Vagina (tissue), 2 donors: ENCODE data around the gene THEM5. TPM values are rescaled to one million over a fixed set of nuclear protein-coding genes. Genes with fewer than 3 reads are reported as not detected.

Experiments
- DNase-seq, 2 donors: peaks; one replicate each; pipeline ENCODE4 v3.0.0-alpha.2; 2017; ENCODE audit errors: extremely low spot score in 2 of 2
- H3K27ac ChIP-seq: fragments of 200-600 bp; sonication (generic); one replicate; pipeline ENCODE4 v1.5.1; 2019
- H3K27me3 ChIP-seq: fragments of 200-600 bp; sonication (generic); one replicate; pipeline ENCODE4 v1.5.1; 2019
- H3K36me3 ChIP-seq, 2 donors: fragments of 200-600 bp; sonication (generic); one replicate each; pipeline ENCODE4 v1.5.1; 2017 to 2019
- H3K4me1 ChIP-seq: fragments of 200-600 bp; sonication (generic); one replicate; pipeline ENCODE4 v1.5.1; 2019
- H3K4me3 ChIP-seq, 2 donors: fragments of 200-600 bp; sonication (generic); 1 replicate in 1 of 2; 2 replicates in 1 of 2; pipeline ENCODE4 v1.5.1; 2016 to 2019
- H3K9me3 ChIP-seq: fragments of 200-600 bp; sonication (generic); one replicate; pipeline ENCODE4 v1.5.1; 2019
- CTCF ChIP-seq, 3 experiments: fragments of 450-650 bp in 2 of 3; fragments of 200-600 bp in 1 of 3; sonication (generic) in 1 of 3; IDR thresholded peaks; one replicate each; pipeline ENCODE4 v1.5.1; 2017 to 2019; ENCODE audit warnings: antibody characterized with exemption in 3 of 3, mild to moderate bottlenecking in 2 of 3, moderate library complexity in 2 of 3
- POLR2A ChIP-seq, 2 donors: fragments of 450-650 bp; IDR thresholded peaks; one replicate each; pipeline ENCODE4 v1.6.1; 2017; ENCODE audit warnings: antibody characterized with exemption in 2 of 2, mild to moderate bottlenecking in 2 of 2, moderate library complexity in 2 of 2
- POLR2AphosphoS5 ChIP-seq, 2 donors: sonication (generic); formaldehyde crosslinking; IDR thresholded peaks; one replicate each; pipeline ENCODE4 v1.9.0; 2017; ENCODE audit warnings: antibody characterized with exemption in 2 of 2, mild to moderate bottlenecking in 2 of 2, low read depth in 1 of 2; ENCODE audit not compliant: insufficient read depth in 1 of 2
- intact Hi-C: fragments of 100-400 bp; cut with DNase I; formaldehyde crosslinking; loops from one replicate; pipeline ENCODE4 v1.15.1; 2023
- total RNA-seq: library from RNA; depleted of rRNA; stranded (reverse); fragments of >200 nt; gene quantifications from one replicate; pipeline ENCODE4 v1.2.3, GENCODE V29; 2016

The THEM5 gene
- total RNA-seq, 1 donor from 2014 or later = 0.98 TPM

- no peak for TF ChIP-seq POLR2A (IDR thresholded peaks at IDR 0.05)
- H3K27ac ChIP-seq = no peak overlapping the region
- no peak overlapping the region for H3K4me3 ChIP-seq
- no peak for DNase-seq
- H3K9me3 ChIP-seq = no peaks in the 10 kb centered on the region
- no peaks in the 10 kb centered on the region for H3K4me1 ChIP-seq
- H3K36me3 ChIP-seq = no peaks in the 10 kb centered on the region
- intact Hi-C loops = no loop called here
- H3K27me3 ChIP-seq = no peaks in the 10 kb centered on the region
Measured at GRCh38 chr1:151846686-151847237, 6.8 kb downstream of the THEM5 start.

GRCh38 chr1:151846062-151846568 is 7.4 kb downstream of the THEM5 start:
- no peaks in the 10 kb centered on the region for H3K4me1 ChIP-seq
- intact Hi-C loops = no loop called here
- no peak for DNase-seq
- H3K9me3 ChIP-seq = no peaks in the 10 kb centered on the region
- TF ChIP-seq POLR2AphosphoS5 (IDR thresholded peaks at IDR 0.05; ENCODE audit: insufficient read depth in 1 of 2, low read depth in 1 of 2) (no peak), CTCF (IDR thresholded peaks at IDR 0.05) (no peak), POLR2A (IDR thresholded peaks at IDR 0.05) (no peak)
- H3K27me3 ChIP-seq = no peaks in the 10 kb centered on the region
- H3K27ac ChIP-seq = no peak overlapping the region
- H3K36me3 ChIP-seq = no peaks in the 10 kb centered on the region
- H3K4me3 ChIP-seq = no peak overlapping the region

GRCh38 chr1:151843398-151843797 is 10.1 kb downstream of the THEM5 start:
- no peak for TF ChIP-seq POLR2AphosphoS5 (IDR thresholded peaks at IDR 0.05; ENCODE audit: insufficient read depth in 1 of 2, low read depth in 1 of 2)
- no peak for TF ChIP-seq CTCF (IDR thresholded peaks at IDR 0.05)
- no peak for TF ChIP-seq POLR2A (IDR thresholded peaks at IDR 0.05)
- intact Hi-C loops = no loop called here
- no peaks in the 10 kb centered on the region for H3K27me3 ChIP-seq

GRCh38 chr1:151841141-151841540 is 12.4 kb downstream of the THEM5 start:
- DNase-seq = no peak
- H3K4me3 ChIP-seq = no peak overlapping the region
- no peaks in the 10 kb centered on the region for H3K9me3 ChIP-seq
- no peaks in the 10 kb centered on the region for H3K27me3 ChIP-seq
- no peak overlapping the region for H3K27ac ChIP-seq
- no peaks in the 10 kb centered on the region for H3K36me3 ChIP-seq
- intact Hi-C loops = no loop called here
- TF ChIP-seq CTCF (IDR thresholded peaks at IDR 0.05) (no peak), POLR2AphosphoS5 (IDR thresholded peaks at IDR 0.05; ENCODE audit: insufficient read depth in 1 of 2, low read depth in 1 of 2) (no peak), POLR2A (IDR thresholded peaks at IDR 0.05) (no peak)
- H3K4me1 ChIP-seq = peaks cover 26% of the 10 kb centered on the region

More at GRCh38 chr1:151843398-151843797, 10.1 kb downstream of the THEM5 start:
- Histone ChIP-seq H3K4me3 (no peak overlapping the region), H3K27ac (no peak overlapping the region), H3K36me3 (no peaks in the 10 kb centered on the region), H3K4me1 (peaks cover 21% of the 10 kb centered on the region), H3K9me3 (no peaks in the 10 kb centered on the region)
- DNase-seq = no peak

GRCh38 chr1:151840421-151840820 is 13.1 kb downstream of the THEM5 start:
- intact Hi-C loops = no loop called here
- Histone ChIP-seq H3K4me1 (peaks cover 26% of the 10 kb centered on the region), H3K4me3 (peak overlapping the region; percentile 34 to 44)

More at GRCh38 chr1:151840421-151840820, 13.1 kb downstream of the THEM5 start:
- no peaks in the 10 kb centered on the region for H3K36me3 ChIP-seq
- no peak for TF ChIP-seq POLR2A (IDR thresholded peaks at IDR 0.05)
- TF ChIP-seq POLR2AphosphoS5 (IDR thresholded peaks at IDR 0.05; ENCODE audit: insufficient read depth in 1 of 2, low read depth in 1 of 2) = no peak
- no peak for TF ChIP-seq CTCF (IDR thresholded peaks at IDR 0.05)
- peak overlapping the region; percentile 39 for H3K27ac ChIP-seq
- H3K9me3 ChIP-seq = no peaks in the 10 kb centered on the region
- no peaks in the 10 kb centered on the region for H3K27me3 ChIP-seq
- no peak for DNase-seq
